SK-N-SH (cell line): ENCODE data around the gene KRTAP10-7. TPM values are rescaled to one million over a fixed set of nuclear protein-coding genes. Genes with fewer than 3 reads are reported as not detected.
"Not testable (repeated sequence)": the region's sequence is repeated elsewhere in the genome, so short reads cannot be mapped to it uniquely, and the experiment has no call there.

ENCODE experiments used
- CTCF ChIA-PET: fragments of 300-600, 350-600 bp; formaldehyde crosslinking; extraction: SDS; loops from one replicate; lab custom pipeline; 2021; lab: Yijun Ruan, JAX
- POLR2A ChIA-PET: fragments of 350-600 bp; sonication (Branson Sonifier 250); formaldehyde crosslinking; extraction: SDS; loops from one replicate; lab custom pipeline; 2020; ENCODE audit warnings: antibody characterized with exemption, inconsistent platforms; lab: Yijun Ruan, JAX
- DNase-seq: peaks from one replicate; pipeline ENCODE4 v3.0.0; 2012
- H2AFZ ChIP-seq: fragments of 200-600 bp; sonication (generic); 2 replicates; pipeline ENCODE4 v1.8.1; 2016; ENCODE audit warnings: antibody characterized with exemption, mild to moderate bottlenecking, low read depth
- H3F3A ChIP-seq: fragments of 200-600 bp; sonication (generic); replicated peaks from 2 replicates; pipeline ENCODE3; 2016; ENCODE audit warnings: antibody characterized with exemption, mild to moderate bottlenecking; ENCODE audit not compliant: insufficient read depth
- H3K27ac ChIP-seq, 2 experiments: fragments of 200-500 bp in 1 of 2; fragments of 200-600 bp in 1 of 2; sonication (Bioruptor generic) in 1 of 2; sonication (generic), shearing (Covaris generic) in 1 of 2; 2 replicates each; pipeline versions ENCODE4 v1.5.1 to v1.6.1; 2014 to 2016; ENCODE audit warnings: low read depth in 2 of 2, inconsistent platforms in 1 of 2, low read length in 1 of 2, mild to moderate bottlenecking in 1 of 2, mixed read lengths in 1 of 2
- H3K27me3 ChIP-seq: fragments of 200-600 bp; sonication (generic), shearing (Covaris generic); 2 replicates; pipeline ENCODE4 v1.6.1; 2016; ENCODE audit warnings: mixed run types; ENCODE audit not compliant: insufficient read depth
- H3K36me3 ChIP-seq, 2 experiments: fragments of 200-500 bp in 1 of 2; fragments of 200-600 bp in 1 of 2; sonication (Bioruptor generic) in 1 of 2; sonication (generic) in 1 of 2; replicated peaks in 1 of 2; 2 replicates each; pipeline versions ENCODE3 to v1.5.1; 2014 to 2016; ENCODE audit warnings: low read length in 1 of 2, mild to moderate bottlenecking in 1 of 2; ENCODE audit not compliant: insufficient read depth in 2 of 2, control insufficient read depth in 1 of 2
- H3K4me1 ChIP-seq, 2 experiments: fragments of 200-500 bp in 1 of 2; fragments of 200-600 bp in 1 of 2; sonication (Bioruptor generic) in 1 of 2; sonication (generic), shearing (Covaris generic) in 1 of 2; 2 replicates each; pipeline versions ENCODE4 v1.5.1 to v1.6.1; 2014 to 2016; ENCODE audit warnings: low read depth in 1 of 2, low read length in 1 of 2, mixed run types in 1 of 2; ENCODE audit not compliant: insufficient read depth in 2 of 2, control insufficient read depth in 1 of 2
- H3K4me2 ChIP-seq: fragments of 200-600 bp; sonication (generic), shearing (Covaris generic); 2 replicates; pipeline ENCODE4 v1.6.1; 2017; ENCODE audit warnings: mixed run types
- H3K4me3 ChIP-seq, 2 experiments: fragments of 200-500 bp in 1 of 2; fragments of 200-600 bp in 1 of 2; sonication (Bioruptor generic) in 1 of 2; sonication (generic), shearing (Covaris generic) in 1 of 2; 2 replicates each; pipeline versions ENCODE4 v1.5.1 to v1.8.1; 2014 to 2016; ENCODE audit warnings: low read depth in 2 of 2, inconsistent platforms in 1 of 2, low read length in 1 of 2, mild to moderate bottlenecking in 1 of 2, mixed read lengths in 1 of 2, moderate library complexity in 1 of 2
- H3K79me2 ChIP-seq: fragments of 200-600 bp; sonication (generic); 2 replicates; pipeline ENCODE4 v1.8.1; 2017; ENCODE audit warnings: mild to moderate bottlenecking; ENCODE audit not compliant: insufficient read depth
- H3K9ac ChIP-seq: fragments of 200-600 bp; sonication (generic); 2 replicates; pipeline ENCODE4 v1.6.1; 2017; ENCODE audit warnings: mixed run types
- H3K9me2 ChIP-seq: fragments of 200-600 bp; sonication (generic); 2 replicates; pipeline ENCODE4 v1.6.1; 2017; ENCODE audit warnings: mixed run types
- H3K9me3 ChIP-seq: fragments of 200-600 bp; sonication (generic); 2 replicates; pipeline ENCODE4 v1.6.1; 2017; ENCODE audit warnings: mixed run types, mild to moderate bottlenecking, moderate library complexity
- H4K20me1 ChIP-seq: fragments of 200-600 bp; sonication (generic); 2 replicates; pipeline ENCODE4 v1.6.1; 2017; ENCODE audit warnings: mild to moderate bottlenecking, mixed run types; ENCODE audit not compliant: insufficient read depth
- FOSL2 ChIP-seq: IDR thresholded peaks from 2 replicates; pipeline ENCODE4 v1.4.0; 2012; ENCODE audit warnings: low read depth, mild to moderate bottlenecking, moderate library complexity, borderline replicate concordance
- FOXM1 ChIP-seq: IDR thresholded peaks from 2 replicates; pipeline ENCODE4 v1.4.0; 2012; ENCODE audit warnings: low read depth, mild to moderate bottlenecking
- MXI1 ChIP-seq: IDR thresholded peaks from 2 replicates; pipeline ENCODE4 v1.6.1; 2012; ENCODE audit warnings: mild to moderate bottlenecking, low read depth, low read length, improper control_type of control experiment
- NRF1 ChIP-seq: IDR thresholded peaks from 2 replicates; pipeline ENCODE4 v1.6.1; 2012; ENCODE audit warnings: low read depth, mild to moderate bottlenecking, low read length
- RXRA ChIP-seq: IDR thresholded peaks from 2 replicates; pipeline ENCODE4 v1.4.0; 2012; ENCODE audit warnings: low read depth, mild to moderate bottlenecking, borderline replicate concordance
- SMC3 ChIP-seq: IDR thresholded peaks from 2 replicates; pipeline ENCODE4 v1.6.1; 2012; ENCODE audit warnings: low read depth, low read length, improper control_type of control experiment
- TCF12 ChIP-seq: IDR thresholded peaks from 2 replicates; pipeline ENCODE4 v1.4.0; 2012
- USF2 ChIP-seq: fragments of 150-350 bp; IDR thresholded peaks from 2 replicates; pipeline ENCODE4 v1.6.1; 2017; ENCODE audit warnings: antibody characterized with exemption, low read length, low read depth, borderline replicate concordance
- YY1 ChIP-seq: IDR thresholded peaks from 2 replicates; pipeline ENCODE4 v1.4.0; 2012; ENCODE audit warnings: low read depth, mild to moderate bottlenecking
- WGBS: methylation state at CpG from one replicate; pipeline ENCODE4 v1.1.6; 2017; ENCODE audit warnings: low lambda C conversion rate; 5-methylcytosine and 5-hydroxymethylcytosine counted together
- polyA plus RNA-seq, 3 experiments: library from polyadenylated mRNA; depleted of rRNA; stranded (reverse); fragments of >200 nt; gene quantifications; 2 replicates each; pipeline ENCODE4 v1.2.3, GENCODE V29; 2012
- TF ChIP-seq, protein P1 (sequence below): fragments of 200-600 bp; sonication (generic); IDR thresholded peaks from 2 replicates; pipeline ENCODE4 v1.6.1; 2017; ENCODE audit warnings: antibody characterized with exemption, mild to moderate bottlenecking, moderate library complexity

The KRTAP10-7 gene
- polyA plus RNA-seq, 1 of the 3 experiments (the other 2 are of a cell fraction): not detected

DNA sequence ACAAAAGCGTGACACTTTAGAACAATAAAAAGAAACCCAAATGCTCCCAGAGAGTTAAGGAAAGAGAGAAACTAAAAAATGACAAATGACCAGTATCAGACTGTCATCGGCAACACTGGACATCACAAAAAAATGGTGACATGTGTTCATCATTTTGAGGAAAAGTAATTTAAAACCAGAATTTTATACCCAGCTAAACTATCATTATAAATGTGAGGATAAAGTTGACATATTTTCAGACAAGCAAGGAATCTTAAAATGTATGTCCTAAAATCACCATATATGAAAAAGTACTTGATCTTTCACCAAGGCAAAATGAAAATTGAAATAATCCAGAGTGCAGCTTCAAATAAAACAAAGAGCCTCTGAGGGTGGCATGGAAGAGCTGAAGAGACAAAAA, 44.5 kb downstream of the KRTAP10-7 start:
- no peak for DNase-seq
- no peaks in the 10 kb centered on the region for H3F3A ChIP-seq
- H3K4me3 ChIP-seq: no peak overlapping the region
- H4K20me1 ChIP-seq: no peaks in the 10 kb centered on the region
- H3K9ac ChIP-seq: no peak overlapping the region
- 0 out of 2 replicates have a peak, but pooled peaks cover 5% of the 10 kb centered on the region for H3K9me3 ChIP-seq
- no peaks in the 10 kb centered on the region for H3K79me2 ChIP-seq
- H3K27me3 ChIP-seq: peaks cover 39% of the 10 kb centered on the region
- ChIA-PET POLR2A (no interaction called here), CTCF (no interaction called here)
- H3K36me3 ChIP-seq: no peaks in the 10 kb centered on the region
- no peaks in the 10 kb centered on the region for H3K4me1 ChIP-seq
- TF ChIP-seq RXRA (no peak), MXI1 (no peak), FOSL2 (no peak), FOXM1 (no peak), USF2 (no peak), TCF12 (no peak), NRF1 (no peak), SMC3 (no peak), YY1 (no peak)
- TF ChIP-seq, protein P1, sequence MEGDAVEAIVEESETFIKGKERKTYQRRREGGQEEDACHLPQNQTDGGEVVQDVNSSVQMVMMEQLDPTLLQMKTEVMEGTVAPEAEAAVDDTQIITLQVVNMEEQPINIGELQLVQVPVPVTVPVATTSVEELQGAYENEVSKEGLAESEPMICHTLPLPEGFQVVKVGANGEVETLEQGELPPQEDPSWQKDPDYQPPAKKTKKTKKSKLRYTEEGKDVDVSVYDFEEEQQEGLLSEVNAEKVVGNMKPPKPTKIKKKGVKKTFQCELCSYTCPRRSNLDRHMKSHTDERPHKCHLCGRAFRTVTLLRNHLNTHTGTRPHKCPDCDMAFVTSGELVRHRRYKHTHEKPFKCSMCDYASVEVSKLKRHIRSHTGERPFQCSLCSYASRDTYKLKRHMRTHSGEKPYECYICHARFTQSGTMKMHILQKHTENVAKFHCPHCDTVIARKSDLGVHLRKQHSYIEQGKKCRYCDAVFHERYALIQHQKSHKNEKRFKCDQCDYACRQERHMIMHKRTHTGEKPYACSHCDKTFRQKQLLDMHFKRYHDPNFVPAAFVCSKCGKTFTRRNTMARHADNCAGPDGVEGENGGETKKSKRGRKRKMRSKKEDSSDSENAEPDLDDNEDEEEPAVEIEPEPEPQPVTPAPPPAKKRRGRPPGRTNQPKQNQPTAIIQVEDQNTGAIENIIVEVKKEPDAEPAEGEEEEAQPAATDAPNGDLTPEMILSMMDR: no peak
- H3K27ac ChIP-seq: no peak overlapping the region
- no peak overlapping the region for H3K4me2 ChIP-seq
- WGBS: 3% methylated on average over 2 of the region's 2 CpGs
- H3K9me2 ChIP-seq: no peaks in the 10 kb centered on the region
- no peak overlapping the region for H2AFZ ChIP-seq

- WGBS: 15% methylated on average over 8 of the region's 21 CpGs
- H3F3A ChIP-seq, H3K4me1 ChIP-seq, H3K4me2 ChIP-seq, H3K9me2 ChIP-seq, CTCF ChIA-PET, H4K20me1 ChIP-seq, H3K9me3 ChIP-seq, H3K36me3 ChIP-seq, H3K27ac ChIP-seq, POLR2A ChIA-PET, H3K9ac ChIP-seq, H3K79me2 ChIP-seq, DNase-seq, H2AFZ ChIP-seq, H3K4me3 ChIP-seq: not testable (repeated sequence)
- peaks cover 35% of the 10 kb centered on the region for H3K27me3 ChIP-seq
Measured at GRCh38 chr21:44646366-44647221, 46.2 kb downstream of the KRTAP10-7 start, which contains the start of gene KRTAP10-11. TSS of gene KRTAP10-11 (plus strand) at chr21:44646414. CDS start at chr21:44646459, 45 bp downstream.
